Glutamatergic neuron (in vitro differentiated cells): ENCODE measurements around the gene SLC6A3. TPM values are rescaled to one million over a fixed set of nuclear protein-coding genes. Genes with fewer than 3 reads are reported as not detected.

Experiments
- DNase-seq: peaks from one replicate; pipeline ENCODE4 v3.0.0; 2022
- H3K27ac Mint-ChIP-seq: one replicate; pipeline ENCODE4 v1.8.0; 2020; ENCODE audit warnings: mild to moderate bottlenecking, mixed read lengths, inconsistent platforms; ENCODE audit not compliant: unreplicated experiment
- H3K27me3 Mint-ChIP-seq: one replicate; pipeline ENCODE4 v1.8.0; 2020; ENCODE audit warnings: mild to moderate bottlenecking, moderate library complexity, mixed read lengths, inconsistent platforms; ENCODE audit not compliant: unreplicated experiment
- H3K36me3 Mint-ChIP-seq: one replicate; pipeline ENCODE4 v1.8.0; 2020; ENCODE audit warnings: mild to moderate bottlenecking, mixed read lengths, inconsistent platforms; ENCODE audit not compliant: unreplicated experiment
- H3K4me1 Mint-ChIP-seq: one replicate; pipeline ENCODE4 v1.8.0; 2020; ENCODE audit warnings: mild to moderate bottlenecking, low read depth, mixed read lengths, inconsistent platforms; ENCODE audit not compliant: unreplicated experiment
- H3K4me3 Mint-ChIP-seq: one replicate; pipeline ENCODE4 v1.8.0; 2020; ENCODE audit warnings: mild to moderate bottlenecking, mixed read lengths, inconsistent platforms; ENCODE audit not compliant: unreplicated experiment
- H3K9me3 Mint-ChIP-seq: one replicate; pipeline ENCODE4 v1.8.0; 2020; ENCODE audit warnings: mild to moderate bottlenecking, moderate library complexity, mixed read lengths, inconsistent platforms; ENCODE audit not compliant: unreplicated experiment
- CTCF ChIP-seq: fragments of 200-600 bp; sonication (generic); IDR thresholded peaks from one replicate; pipeline ENCODE4 v1.5.0; 2021; ENCODE audit not compliant: partially characterized antibody, unreplicated experiment
- total RNA-seq: library from RNA; stranded (reverse); fragmentation: NEBNext Ultra II Directional; extraction: Animal tissue kit (Norgen Biotek cat#: 25700); gene quantifications from one replicate; pipeline ENCODE4 v1.2.1, GENCODE V29; 2021; ENCODE audit not compliant: unreplicated experiment

The SLC6A3 gene
- total RNA-seq, 1 donor from 2014 or later, result 22.4 TPM

GRCh38 chr5:1387059-1387755, 58.0 kb downstream of the SLC6A3 start:
- peak overlapping the region; percentile 89 for H3K27ac Mint-ChIP-seq
- TF ChIP-seq CTCF, result no peak
- DNase-seq, result no peak
- H3K36me3 Mint-ChIP-seq, result peaks cover 4% of the 10 kb centered on the region
- peaks cover 21% of the 10 kb centered on the region for H3K27me3 Mint-ChIP-seq
- H3K9me3 Mint-ChIP-seq, result peaks cover 13% of the 10 kb centered on the region
- peaks cover 20% of the 10 kb centered on the region for H3K4me1 Mint-ChIP-seq
- H3K4me3 Mint-ChIP-seq, result peak overlapping the region; percentile 87

- TF ChIP-seq CTCF, result no peak
- DNase-seq, result peak; percentile 74
- H3K4me3 Mint-ChIP-seq, result peak overlapping the region; percentile 87
- H3K27me3 Mint-ChIP-seq, result peaks cover 23% of the 10 kb centered on the region
- H3K36me3 Mint-ChIP-seq, result peaks cover 4% of the 10 kb centered on the region
- peaks cover 20% of the 10 kb centered on the region for H3K4me1 Mint-ChIP-seq
- H3K27ac Mint-ChIP-seq, result peak overlapping the region; percentile 89
- H3K9me3 Mint-ChIP-seq, result peaks cover 15% of the 10 kb centered on the region
Observed at GRCh38 chr5:1386274-1386717, 58.9 kb downstream of the SLC6A3 start.

- peaks cover 15% of the 10 kb centered on the region for H3K9me3 Mint-ChIP-seq
- H3K36me3 Mint-ChIP-seq, result peaks cover 4% of the 10 kb centered on the region
- TF ChIP-seq CTCF, result no peak
- H3K4me1 Mint-ChIP-seq, result peaks cover 21% of the 10 kb centered on the region
- H3K27ac Mint-ChIP-seq, result peak overlapping the region; percentile 89
- H3K27me3 Mint-ChIP-seq, result peaks cover 23% of the 10 kb centered on the region
- H3K4me3 Mint-ChIP-seq, result peak overlapping the region; percentile 87
- DNase-seq, result peak; percentile 87
Observed at GRCh38 chr5:1385395-1386273, 59.6 kb downstream of the SLC6A3 start.

GRCh38 chr5:1384521-1384920, 60.7 kb downstream of the SLC6A3 start:
- peaks cover 23% of the 10 kb centered on the region for H3K4me1 Mint-ChIP-seq
- H3K27ac Mint-ChIP-seq, result no peak overlapping the region

More at GRCh38 chr5:1384521-1384920, 60.7 kb downstream of the SLC6A3 start:
- Mint-ChIP-seq H3K36me3 (peaks cover 11% of the 10 kb centered on the region), H3K27me3 (peaks cover 21% of the 10 kb centered on the region), H3K4me3 (no peak overlapping the region), H3K9me3 (peaks cover 18% of the 10 kb centered on the region)
- DNase-seq, result no peak
- TF ChIP-seq CTCF, result no peak
